Left lung (tissue), 10 donors: ENCODE measurements around the gene PTCHD1. TPM values are rescaled to one million over a fixed set of nuclear protein-coding genes. Genes with fewer than 3 reads are reported as not detected.

Source experiments
- ATAC-seq: fragments of 200-7000 bp; cut with Tn5 transposase; one replicate; pipeline ENCODE4 v1.9.1; 2020; ENCODE audit warnings: moderate library complexity
- DNase-seq, 4 donors: peaks; one replicate each; pipeline ENCODE4 v3.0.0-alpha.2; 2013 to 2020
- H3K27ac ChIP-seq, 2 donors: fragments of 200-600 bp; sonication (generic) in 1 of 2; one replicate each; pipeline versions ENCODE4 v1.5.0 to v1.8.0; 2020 to 2021
- H3K27me3 ChIP-seq, 2 donors: fragments of 200-600 bp; sonication (generic) in 1 of 2; one replicate each; pipeline versions ENCODE4 v1.5.0 to v1.8.0; 2020 to 2021
- H3K36me3 ChIP-seq, 2 donors: fragments of 200-600 bp; sonication (generic) in 1 of 2; one replicate each; pipeline versions ENCODE4 v1.5.0 to v1.8.0; 2020 to 2021
- H3K4me1 ChIP-seq, 2 donors: fragments of 200-600 bp; one replicate each; pipeline ENCODE4 v1.8.0; 2021
- H3K4me3 ChIP-seq, 2 donors: fragments of 200-600 bp; sonication (generic) in 1 of 2; one replicate each; pipeline versions ENCODE4 v1.5.0 to v1.8.0; 2020 to 2021; ENCODE audit warnings: mild to moderate bottlenecking in 1 of 2
- H3K9me3 ChIP-seq, 2 donors: fragments of 200-600 bp; sonication (generic) in 1 of 2; one replicate each; pipeline versions ENCODE4 v1.5.0 to v1.8.0; 2020 to 2021
- CTCF ChIP-seq, 2 donors: fragments of 200-600 bp; sonication (generic) in 1 of 2; IDR thresholded peaks; one replicate each; pipeline versions ENCODE4 v1.5.0 to v1.8.0; 2021; ENCODE audit warnings: antibody characterized with exemption in 2 of 2
- intact Hi-C, 2 donors: fragments of 100-400 bp; cut with DNase I; formaldehyde crosslinking; loops; one replicate each; pipeline versions ENCODE4 v1.11.2 to v1.14.2; 2022
- polyA plus RNA-seq, 6 donors: library from polyadenylated mRNA; unstranded; fragments of 120-200 nt; gene quantifications; one replicate each; pipeline ENCODE4 v1.2.1, GENCODE V29; 2013; ENCODE audit not compliant: insufficient read length in 6 of 6
- total RNA-seq, 2 donors: library from RNA; stranded (reverse); fragmentation: NEBNext Ultra II Directional; extraction: Animal tissue kit (Norgen Biotek cat#: 25700); gene quantifications; one replicate each; pipeline ENCODE4 v1.2.1, GENCODE V29; 2021
- donor health status: DM: no; HTN: yes; CAD: no.
- donor health status: DM: no; HTN: no; CAD: no.

The PTCHD1 gene
- total and polyA plus RNA-seq, 8 donors, result 0.06 to 0.81 (median 0.10) TPM

- TF ChIP-seq CTCF (IDR thresholded peaks at IDR 0.05), result no peak
- intact Hi-C loops, result no loop called here
- Histone ChIP-seq H3K36me3 (no peaks in the 10 kb centered on the region), H3K9me3 (no peaks in the 10 kb centered on the region), H3K4me3 (peak overlapping the region in 1 of 2 donors; percentile 11), H3K27me3 (peaks cover 39 to 61% of the 10 kb centered on the region in 2 donors), H3K4me1 (no peaks in the 10 kb centered on the region), H3K27ac (no peak overlapping the region)
- ATAC-seq (peak; percentile 74), DNase-seq (peak in 1 of 4 donors; percentile 38)
These were observed 668 bp upstream of the PTCHD1 start for GRCh38 chrX:23333842-23334520.

GRCh38 chrX:23334521-23334847 lies 165 bp upstream of the PTCHD1 start:
- Histone ChIP-seq H3K4me3 (peak overlapping the region in 1 of 2 donors; percentile 11), H3K36me3 (no peaks in the 10 kb centered on the region), H3K9me3 (no peaks in the 10 kb centered on the region), H3K4me1 (no peaks in the 10 kb centered on the region), H3K27me3 (peaks cover 39 to 61% of the 10 kb centered on the region in 2 donors), H3K27ac (no peak overlapping the region)
- ATAC-seq, result no peak
- no peak for TF ChIP-seq CTCF (IDR thresholded peaks at IDR 0.05)
- intact Hi-C loops, result no loop called here
- peak in 1 of 4 donors; percentile 59 for DNase-seq

- peaks cover 16 to 34% of the 10 kb centered on the region in 2 donors for H3K27me3 ChIP-seq
- H3K27ac ChIP-seq, result no peak overlapping the region
- no peaks in the 10 kb centered on the region for H3K9me3 ChIP-seq
- H3K4me1 ChIP-seq, result no peaks in the 10 kb centered on the region
- no peak for TF ChIP-seq CTCF (IDR thresholded peaks at IDR 0.05)
- intact Hi-C loops, result no loop called here
- H3K36me3 ChIP-seq, result no peaks in the 10 kb centered on the region
- ATAC-seq, result no peak
- no peak for DNase-seq
- H3K4me3 ChIP-seq, result no peak overlapping the region
These were observed 3.7 kb downstream of the PTCHD1 start for GRCh38 chrX:23338334-23338733.

GRCh38 chrX:23341452-23341851 lies 6.8 kb downstream of the PTCHD1 start:
- H3K4me1 ChIP-seq, result no peaks in the 10 kb centered on the region
- no peak for DNase-seq
- no peak for TF ChIP-seq CTCF (IDR thresholded peaks at IDR 0.05)
- H3K4me3 ChIP-seq, result no peak overlapping the region
- H3K27me3 ChIP-seq, result peaks cover under 1 to 4% of the 10 kb centered on the region in 2 donors
- no peak overlapping the region for H3K27ac ChIP-seq
- no peaks in the 10 kb centered on the region for H3K36me3 ChIP-seq
- no peaks in the 10 kb centered on the region for H3K9me3 ChIP-seq
- no peak for ATAC-seq
- intact Hi-C loops, result no loop called here

- no peaks in the 10 kb centered on the region for H3K36me3 ChIP-seq
These were observed 9.7 kb downstream of the PTCHD1 start for GRCh38 chrX:23344238-23344903.

More at GRCh38 chrX:23344238-23344903, 9.7 kb downstream of the PTCHD1 start:
- DNase-seq, result no peak
- H3K27ac ChIP-seq, result no peak overlapping the region
- H3K9me3 ChIP-seq, result no peaks in the 10 kb centered on the region
- H3K4me1 ChIP-seq, result no peaks in the 10 kb centered on the region
- H3K4me3 ChIP-seq, result no peak overlapping the region
- no peaks in the 10 kb centered on the region for H3K27me3 ChIP-seq
- no peak for ATAC-seq
- intact Hi-C loops, result no loop called here
- no peak for TF ChIP-seq CTCF (IDR thresholded peaks at IDR 0.05)
